HG03575 (cell line): ENCODE results near the gene MGA.
"Not testable (repeated sequence)": the region's sequence is repeated elsewhere in the genome, so short reads cannot be mapped to it uniquely, and the experiment has no call there.

ENCODE experiments used
- ATAC-seq: cut with Tn5 transposase; IDR thresholded peaks from one replicate; pipeline ENCODE4 v1.9.1; 2021; ENCODE audit not compliant: unreplicated experiment, insufficient number of reproducible peaks, low FRiP score; ENCODE audit errors: extremely low read depth

Gene MGA

DNA sequence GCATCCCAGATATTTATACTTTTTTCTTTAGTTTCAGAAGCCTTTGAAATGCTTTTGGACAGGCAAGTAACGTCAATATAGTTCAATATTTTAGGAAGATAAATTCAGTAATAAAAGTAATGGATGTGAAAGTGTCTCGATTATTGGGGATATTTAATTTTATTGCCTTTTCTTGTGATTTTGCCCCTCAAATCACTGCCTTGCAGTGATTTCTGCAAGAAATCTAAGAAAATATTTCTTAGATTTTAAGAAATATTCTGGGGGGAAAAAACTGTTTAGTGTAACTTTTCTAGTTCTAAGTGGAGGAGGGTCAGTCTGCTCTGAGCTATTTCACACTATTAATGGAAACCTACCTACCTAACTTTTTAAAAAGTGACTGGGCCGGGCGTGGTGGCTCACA lies 33.6 kb downstream of the MGA start:
- no peak for ATAC-seq

DNA sequence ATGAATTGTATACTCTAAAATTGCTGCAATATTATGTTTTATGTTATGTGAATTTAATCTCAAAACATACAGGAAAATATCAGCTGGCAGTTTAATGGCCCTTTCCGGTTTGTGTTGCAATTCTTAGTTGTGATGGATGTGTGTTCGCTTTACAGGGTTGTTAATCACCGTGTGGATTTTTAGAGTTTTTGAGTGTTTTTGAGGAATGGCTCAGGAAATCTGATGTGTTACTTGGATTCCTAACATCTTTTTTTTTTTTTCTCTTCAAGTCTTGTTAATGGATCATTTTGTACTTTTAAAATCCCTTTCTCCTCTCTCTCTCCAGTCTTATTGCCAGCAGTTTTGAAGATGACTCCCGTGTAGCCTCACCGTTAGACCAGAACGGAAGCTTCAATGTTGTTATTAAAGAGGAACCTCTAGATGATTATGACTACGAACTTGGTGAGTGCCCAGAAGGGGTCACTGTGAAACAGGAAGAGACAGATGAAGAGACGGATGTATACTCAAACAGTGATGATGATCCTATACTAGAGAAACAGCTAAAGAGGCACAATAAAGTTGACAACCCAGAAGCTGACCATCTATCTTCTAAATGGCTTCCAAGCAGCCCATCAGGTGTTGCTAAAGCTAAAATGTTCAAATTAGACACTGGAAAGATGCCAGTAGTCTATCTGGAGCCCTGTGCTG lies 35.7 kb downstream of the MGA start:
- no peak for ATAC-seq

DNA sequence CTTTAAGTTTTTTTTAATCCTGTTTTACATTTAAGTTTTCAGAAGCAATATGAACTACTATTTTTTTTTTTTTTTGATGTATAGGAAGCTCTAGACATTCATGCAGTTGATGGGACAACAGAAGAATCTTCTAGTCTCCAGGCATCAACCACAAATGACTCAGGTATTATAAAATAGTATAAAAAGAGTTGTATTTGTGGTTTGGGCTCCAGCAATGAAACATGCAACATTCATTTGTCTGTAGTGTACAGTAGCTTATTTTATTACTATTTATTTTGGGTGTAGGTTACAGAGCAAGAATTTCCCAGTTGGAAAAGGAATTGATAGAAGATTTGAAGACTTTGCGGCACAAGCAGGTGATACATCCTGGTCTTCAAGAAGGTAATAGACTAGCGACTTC lies 38.6 kb downstream of the MGA start:
- ATAC-seq, result no peak

DNA sequence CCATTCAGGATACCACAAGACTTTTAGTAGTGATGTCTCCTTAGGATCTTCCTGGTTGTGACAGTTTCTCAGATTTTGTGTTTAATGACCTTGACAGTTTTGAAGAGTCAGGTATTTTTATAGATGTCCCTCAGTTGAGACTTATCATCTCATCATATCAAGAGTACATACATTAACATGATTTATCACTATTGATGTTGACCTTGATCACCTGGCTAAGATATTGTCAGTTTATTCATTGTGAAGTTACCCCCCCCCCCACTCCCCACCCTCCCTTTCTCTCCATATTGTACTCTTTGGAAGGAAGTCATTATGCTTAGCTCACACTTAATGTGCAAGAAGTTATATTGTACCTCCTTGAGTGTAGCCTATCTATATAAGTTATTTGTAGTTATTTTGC lies 42.9 kb downstream of the MGA start:
- ATAC-seq, result no peak

DNA sequence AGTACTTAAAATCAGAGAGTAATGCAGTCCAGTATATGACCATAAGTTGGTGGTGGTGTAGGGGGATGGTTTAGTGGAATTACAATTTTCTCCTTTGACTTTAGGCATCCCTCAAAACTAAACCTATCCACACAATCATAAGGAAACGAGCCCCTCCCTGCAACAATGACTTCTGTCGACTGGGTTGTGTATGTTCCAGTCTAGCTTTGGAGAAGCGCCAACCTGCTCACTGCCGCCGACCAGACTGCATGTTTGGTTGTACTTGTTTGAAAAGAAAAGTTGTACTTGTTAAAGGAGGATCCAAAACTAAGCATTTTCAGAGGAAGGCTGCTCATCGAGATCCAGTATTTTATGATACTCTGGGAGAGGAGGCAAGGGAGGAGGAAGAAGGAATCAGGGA lies 52.8 kb downstream of the MGA start:
- no peak for ATAC-seq

DNA sequence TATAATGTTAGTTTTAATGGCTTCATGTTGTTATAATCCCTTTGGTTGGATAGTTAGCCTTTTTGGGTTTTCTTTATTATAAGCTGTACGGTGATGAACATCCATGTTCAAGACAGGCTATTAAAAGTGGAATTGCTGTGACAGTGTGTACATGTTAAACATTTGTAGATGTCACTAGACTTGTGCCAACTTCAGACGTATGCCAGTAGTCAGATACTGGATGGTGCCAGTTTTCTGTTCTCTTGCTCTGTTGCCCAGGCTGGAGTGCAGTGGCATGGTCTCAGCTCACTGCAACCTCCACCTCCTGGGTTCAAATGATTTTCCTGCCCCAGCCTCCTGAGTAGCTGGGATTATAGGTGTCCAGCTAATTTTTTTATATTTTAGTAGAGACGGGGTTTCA lies 54.1 kb downstream of the MGA start:
- ATAC-seq, result no peak

DNA sequence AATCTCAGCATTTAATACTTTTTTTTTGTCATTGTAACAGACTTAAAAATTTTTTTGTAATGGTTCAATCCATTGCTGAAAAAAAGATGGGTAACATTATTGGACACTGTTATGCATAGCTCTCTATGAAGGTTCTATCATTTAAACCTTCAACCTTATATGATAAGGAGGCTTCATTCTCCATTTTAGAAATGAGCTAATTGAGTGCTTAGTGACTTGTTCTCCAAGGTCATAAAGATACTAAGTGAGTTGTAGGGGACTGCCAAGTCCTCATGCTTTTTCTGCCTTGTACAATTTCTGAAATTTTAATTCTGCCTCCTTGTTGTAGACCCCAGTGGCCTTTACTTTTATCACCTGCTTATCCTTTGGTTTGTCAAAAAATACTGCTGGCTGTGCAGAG lies 56.7 kb downstream of the MGA start:
- no peak for ATAC-seq

DNA sequence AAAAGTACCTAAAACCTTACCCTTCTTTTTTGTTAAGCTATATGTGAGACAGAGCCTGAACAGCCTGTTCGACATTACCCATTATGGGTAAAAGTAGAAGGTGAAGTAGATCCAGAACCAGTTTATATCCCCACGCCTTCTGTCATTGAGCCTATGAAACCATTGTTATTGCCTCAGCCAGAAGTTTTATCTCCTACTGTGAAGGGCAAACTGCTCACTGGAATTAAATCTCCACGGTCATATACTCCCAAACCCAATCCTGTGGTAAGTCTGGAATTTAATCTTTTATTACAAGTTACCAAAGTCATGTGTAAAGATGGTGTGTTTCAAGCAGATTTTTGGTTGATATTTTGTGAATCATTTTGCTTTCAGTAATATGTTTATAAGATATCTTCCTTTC lies 66.9 kb downstream of the MGA start:
- no peak for ATAC-seq

DNA sequence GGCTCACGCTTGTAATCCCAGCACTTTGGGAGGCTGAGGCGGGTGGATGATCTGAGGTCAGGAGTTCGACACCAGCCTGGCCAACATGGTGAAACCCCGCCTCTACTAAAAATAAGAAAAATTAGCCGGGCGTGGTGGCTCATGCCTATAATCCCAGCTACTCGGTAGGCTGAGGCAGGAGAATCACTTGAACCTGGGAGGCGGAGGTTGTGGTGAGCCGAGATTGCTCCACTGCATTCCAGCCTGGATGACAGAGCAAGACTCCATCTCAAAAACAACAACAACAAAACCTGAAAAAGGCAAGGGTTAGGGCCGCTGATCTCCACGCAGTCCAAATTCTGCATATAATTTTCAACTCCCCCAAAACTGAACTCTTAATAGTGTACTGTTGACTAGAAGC lies 67.9 kb downstream of the MGA start:
- not testable (repeated sequence) for ATAC-seq

DNA sequence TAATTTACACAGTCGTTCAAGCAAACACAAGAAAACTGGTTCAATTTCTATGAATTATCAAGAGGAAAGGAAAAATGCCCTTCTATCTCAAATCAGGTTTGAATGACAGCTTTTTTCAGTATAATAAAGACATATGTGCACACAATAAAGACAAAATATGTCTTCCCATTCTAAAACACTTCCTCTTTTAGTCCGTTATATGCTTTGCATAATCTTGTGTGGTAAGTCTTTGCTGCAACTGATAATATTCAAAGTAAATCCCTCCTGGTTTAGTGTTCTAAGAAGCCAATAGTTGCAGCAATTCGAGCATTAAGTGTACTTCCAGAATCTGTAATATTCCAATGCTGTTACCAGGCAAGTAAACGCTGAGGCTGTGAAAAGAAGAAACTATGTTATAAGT lies 70.3 kb downstream of the MGA start:
- no peak for ATAC-seq

DNA sequence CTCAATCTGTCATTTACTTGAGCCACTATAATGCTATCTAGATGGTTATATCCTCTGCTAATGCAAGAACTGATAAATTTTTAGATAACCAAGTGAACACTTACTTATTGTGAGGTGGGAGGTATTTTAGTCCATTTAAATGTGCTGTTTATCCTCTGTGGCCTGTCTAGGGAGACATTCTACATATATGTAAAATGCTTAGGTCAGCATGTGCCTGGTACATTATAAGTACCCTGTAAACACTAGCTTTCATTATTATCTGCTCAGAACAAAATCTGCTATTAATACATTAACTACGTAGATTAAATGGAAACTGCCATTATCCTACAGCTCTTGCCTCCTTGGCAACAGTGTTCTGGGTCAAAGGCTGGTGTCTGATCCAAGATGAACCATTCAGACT lies 72.3 kb downstream of the MGA start:
- ATAC-seq, result no peak

DNA sequence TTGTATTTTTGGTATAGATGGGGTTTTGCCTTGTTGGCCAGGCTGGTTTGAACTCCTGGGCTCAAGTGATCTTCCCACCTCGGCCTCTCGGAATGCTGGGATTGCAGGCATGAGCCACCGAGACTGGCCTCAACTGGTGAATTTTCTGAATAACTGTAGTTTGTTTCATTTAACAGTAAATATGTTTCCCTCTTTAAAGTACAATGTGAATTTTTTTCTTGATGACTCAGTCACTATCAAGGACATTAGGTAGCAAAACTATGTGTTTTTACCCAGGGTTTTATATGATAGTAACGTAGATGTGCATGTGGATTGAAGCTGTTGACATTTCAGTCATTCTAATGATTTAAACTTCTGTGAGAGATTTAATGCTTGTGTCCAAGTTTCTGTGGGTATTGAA lies 73.9 kb downstream of the MGA start:
- ATAC-seq, result no peak

DNA sequence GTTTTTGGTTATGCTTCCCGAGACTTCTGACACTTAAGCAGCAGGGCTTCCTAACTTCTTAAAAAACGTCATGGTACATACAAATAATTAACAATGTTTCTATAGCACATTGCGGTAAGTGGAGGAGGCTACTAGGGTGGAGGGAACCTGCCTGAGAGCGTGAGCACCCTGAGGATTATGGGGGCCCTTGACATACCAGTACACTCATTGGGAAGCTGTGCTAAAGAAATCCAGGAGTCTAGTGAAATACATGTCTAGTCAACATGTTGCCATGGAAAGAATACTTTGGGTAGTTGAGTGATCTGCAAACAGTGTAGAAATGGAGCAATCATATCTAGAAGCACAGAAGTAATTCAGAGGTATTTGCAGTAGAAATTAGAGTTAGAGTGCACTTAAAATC lies 74.8 kb downstream of the MGA start:
- no peak for ATAC-seq

DNA sequence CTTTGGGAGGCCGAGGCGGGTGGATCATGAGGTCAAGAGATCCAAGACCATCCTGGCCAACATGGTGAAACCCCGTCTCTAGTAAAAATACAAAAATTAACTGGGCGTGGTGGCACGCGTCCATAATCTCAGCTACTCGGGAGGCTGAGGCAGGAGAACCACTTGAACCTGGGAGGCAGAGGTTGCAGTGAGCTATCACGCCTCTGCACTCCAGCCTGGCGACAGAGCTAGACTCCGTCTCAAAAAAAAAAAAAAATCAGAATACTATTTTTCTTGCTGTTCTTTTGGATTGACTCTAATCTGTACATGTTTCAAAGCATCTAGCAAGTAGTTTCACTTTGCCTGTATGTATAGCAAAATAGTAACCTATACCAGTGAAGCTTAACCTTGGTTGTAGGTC lies 75.3 kb downstream of the MGA start:
- not testable (repeated sequence) for ATAC-seq

DNA sequence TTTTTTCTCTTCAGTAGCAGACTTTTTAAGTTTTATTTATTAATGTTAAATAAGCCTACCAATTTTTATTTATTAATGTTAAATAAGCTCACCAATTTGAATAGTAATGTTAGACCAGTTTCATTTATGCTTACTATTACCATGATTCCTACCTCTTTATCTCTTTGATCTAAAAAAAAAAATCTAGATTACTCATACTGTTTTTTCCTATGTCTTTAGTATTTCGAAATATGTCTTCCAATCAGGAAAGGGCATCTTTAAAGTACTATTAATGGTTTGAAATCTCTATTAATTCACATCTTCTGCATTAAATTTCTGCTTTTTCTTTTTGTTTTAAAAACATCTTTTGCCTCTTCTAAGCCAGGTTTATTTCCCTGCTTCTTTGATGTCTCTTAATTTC lies 86.6 kb downstream of the MGA start:
- no peak for ATAC-seq

DNA sequence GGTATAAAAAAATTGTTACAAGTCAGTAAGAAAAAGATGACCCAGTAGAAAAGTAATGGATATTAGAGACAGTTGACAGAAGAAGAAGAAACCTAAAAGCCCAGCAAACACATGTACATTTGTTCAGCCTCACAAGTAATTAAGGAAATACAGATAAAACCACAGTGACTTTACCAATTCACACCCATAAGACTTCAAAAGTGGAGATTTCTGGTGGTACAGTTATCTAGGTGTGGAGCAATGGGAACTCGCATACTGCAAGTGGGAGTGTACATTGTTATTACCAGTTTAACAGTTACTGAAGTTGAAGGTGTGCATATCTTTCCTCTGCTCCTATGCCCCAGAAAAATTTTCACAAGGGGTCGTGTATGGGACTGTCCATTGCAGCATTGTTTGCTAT lies 96.0 kb downstream of the MGA start:
- no peak for ATAC-seq

DNA sequence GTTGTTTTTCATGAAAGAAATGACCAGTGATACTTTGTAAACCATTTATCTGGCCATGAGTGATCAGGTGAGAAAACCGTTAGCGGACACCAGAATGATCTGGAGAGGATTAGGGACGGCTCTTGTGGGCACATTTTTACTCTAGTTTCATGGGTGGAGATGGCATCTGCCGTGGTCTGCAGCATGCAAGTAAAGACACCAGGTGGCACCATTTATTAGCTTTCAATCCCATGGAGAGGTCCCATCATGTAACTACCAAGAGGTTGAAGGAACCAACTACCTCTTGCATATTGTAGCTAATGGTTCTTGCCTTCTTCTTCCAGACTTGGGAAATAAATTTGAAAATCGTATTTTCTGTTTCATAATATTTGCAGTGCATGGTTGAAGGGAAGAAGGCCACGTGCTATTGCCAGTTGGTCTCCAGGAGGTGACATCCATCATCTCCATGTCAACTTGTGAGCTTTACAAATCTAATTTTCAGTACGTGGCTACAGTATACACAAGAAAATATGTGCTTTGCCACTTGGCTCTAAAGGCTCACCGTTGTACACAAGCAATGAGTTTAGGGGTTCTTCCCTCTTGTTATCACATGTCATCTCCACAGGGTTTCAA lies 112.6 kb downstream of the MGA start:
- no peak for ATAC-seq

DNA sequence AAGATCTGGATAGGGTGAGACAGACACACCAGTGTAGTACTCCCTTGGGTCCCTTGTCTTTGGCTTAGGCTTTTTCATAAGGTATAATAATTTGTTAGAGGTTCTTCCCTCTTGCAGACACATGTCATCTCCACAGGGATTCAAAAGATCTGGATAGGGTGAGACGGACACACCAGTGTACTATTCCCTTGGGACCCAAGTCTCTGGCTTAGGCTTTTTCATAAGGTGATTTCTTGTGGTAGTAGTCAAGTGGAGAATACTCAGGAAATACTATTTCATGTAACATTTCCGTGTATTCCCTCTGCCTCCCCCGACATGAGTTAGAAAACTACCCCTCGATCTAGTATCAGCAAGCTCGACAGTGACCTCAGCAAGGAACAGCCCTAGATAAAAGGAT lies 113.1 kb downstream of the MGA start:
- ATAC-seq, result no peak

DNA sequence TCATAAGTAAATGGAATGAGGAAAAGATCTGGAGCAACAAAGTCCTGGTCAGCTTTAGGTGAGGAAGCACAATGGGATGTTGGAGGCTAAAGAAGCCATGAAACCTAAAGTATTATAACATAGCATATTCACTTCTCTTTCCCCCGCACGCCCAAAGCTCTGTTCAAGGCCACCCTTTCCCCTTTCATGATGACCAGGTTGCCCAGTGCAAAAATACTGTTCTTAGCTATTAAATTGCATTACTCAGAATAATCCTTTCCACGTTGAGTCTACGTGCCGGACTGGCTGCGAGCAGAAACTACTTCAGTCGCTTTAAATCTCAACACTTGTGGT lies 113.5 kb downstream of the MGA start:
- peak; percentile 0 for ATAC-seq

DNA sequence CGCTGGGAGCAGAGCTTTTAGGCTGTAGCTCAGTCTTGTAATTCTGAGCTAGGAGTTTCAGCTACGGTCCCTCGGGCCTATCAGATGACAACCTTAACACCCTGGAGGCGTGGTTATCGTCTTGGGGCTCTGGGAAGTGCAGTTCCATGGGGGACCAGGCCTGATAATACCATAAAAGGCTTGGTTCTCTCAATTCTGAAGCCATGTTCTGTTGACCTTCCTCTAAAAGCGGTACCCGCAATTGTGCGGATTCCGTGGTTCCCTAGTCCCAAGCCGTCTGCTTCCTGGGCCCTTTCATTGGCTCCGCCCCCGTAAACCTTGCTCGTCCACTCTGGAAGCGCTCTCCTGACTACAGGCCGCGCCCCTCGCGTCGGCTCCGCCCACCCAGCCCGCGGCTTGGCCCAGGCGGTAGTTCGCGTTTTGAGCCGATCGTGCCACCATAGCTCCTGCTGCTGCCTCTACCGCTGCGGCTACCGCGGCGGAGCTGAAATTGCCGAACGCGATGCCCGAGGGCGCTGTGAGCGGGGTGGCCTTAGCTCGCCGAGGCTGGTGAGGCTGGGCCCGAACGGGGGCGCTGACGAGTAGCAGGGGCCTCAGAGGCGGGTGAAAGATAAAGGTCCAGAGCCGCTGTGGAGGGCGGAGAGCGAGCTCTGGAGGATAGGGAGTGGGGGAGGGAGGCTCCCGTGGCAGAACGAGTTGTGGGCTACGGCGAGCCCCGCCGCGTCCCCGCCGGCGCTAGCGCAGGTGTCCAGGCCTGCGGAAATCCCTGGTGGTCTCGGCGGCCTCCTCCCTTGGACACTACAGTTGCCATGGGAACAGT lies 114.1 kb downstream of the MGA start, which contains the start of gene MAPKBP1:
Gene MAPKBP1 (plus strand): TSS at position 423 of the 820 bp plus-strand sequence. CDS start 792 bp downstream, outside the sequence.
- peak; percentile 49 for ATAC-seq
